ENCODE measurements around the gene GABRR3. TPM values are rescaled to one million over a fixed set of nuclear protein-coding genes. Genes with fewer than 3 reads are reported as not detected.

GABRR3 gene
- total RNA-seq, 4 donors from 2014 or later: not detected

- intact Hi-C loops (cut with DNase I): no loop called here
- Histone ChIP-seq H3K4me3 (no peak overlapping the region), H3K36me3 (peaks cover 0 to 29% (median 10%) of the 10 kb centered on the region in 3 donors), H3K9me3 (no peaks in the 10 kb centered on the region), H3K4me1 (peaks cover 14 to 51% (median 18%) of the 10 kb centered on the region in 3 donors), H3K27me3 (no peaks in the 10 kb centered on the region), H3K27ac (no peak overlapping the region)
- 75 to 83% methylated on average over 5 of the region's 5 CpGs for WGBS, 2 donors
- DNase-seq: no peak
- TF ChIP-seq POLR2A (IDR thresholded peaks at IDR 0.05): no peak
- no peak for TF ChIP-seq CTCF (IDR thresholded peaks at IDR 0.05)
Observed at GRCh38 chr3:97969541-97969940, 65.6 kb downstream of the GABRR3 start.

GRCh38 chr3:97968376-97968775 lies 66.7 kb downstream of the GABRR3 start:
- DNase-seq: no peak
- WGBS, 2 donors: 80 to 92% methylated on average over 1 of the region's 1 CpG
- H3K4me3 ChIP-seq: no peak overlapping the region
- no peak for TF ChIP-seq CTCF (IDR thresholded peaks at IDR 0.05)
- no peak for TF ChIP-seq POLR2A (IDR thresholded peaks at IDR 0.05)
- peaks cover 0 to 39% (median 10%) of the 10 kb centered on the region in 3 donors for H3K36me3 ChIP-seq
- H3K4me1 ChIP-seq: peaks cover 14 to 51% (median 18%) of the 10 kb centered on the region in 3 donors
- H3K27me3 ChIP-seq: no peaks in the 10 kb centered on the region
- intact Hi-C loops (cut with DNase I): no loop called here
- no peak overlapping the region for H3K27ac ChIP-seq
- H3K9me3 ChIP-seq: no peaks in the 10 kb centered on the region

- Histone ChIP-seq H3K27me3 (no peaks in the 10 kb centered on the region), H3K4me1 (peaks cover 14 to 49% (median 18%) of the 10 kb centered on the region in 3 donors), H3K36me3 (peaks cover 0 to 43% (median 10%) of the 10 kb centered on the region in 3 donors), H3K4me3 (no peak overlapping the region), H3K9me3 (no peaks in the 10 kb centered on the region), H3K27ac (peak overlapping the region in 1 of 4 donors; percentile 25)
- TF ChIP-seq CTCF (IDR thresholded peaks at IDR 0.05) (peak in 1 of 6 experiments; percentile 5), POLR2A (IDR thresholded peaks at IDR 0.05) (no peak)
- WGBS, 2 donors: 93 to 94% methylated on average over 6 to 7 of the region's 8 CpGs
- intact Hi-C loops (cut with DNase I): no loop called here
- DNase-seq: no peak
Observed at GRCh38 chr3:97967966-97968365, 67.1 kb downstream of the GABRR3 start.

- H3K4me1 ChIP-seq: peaks cover 0 to 33% (median 0%) of the 10 kb centered on the region in 3 donors
- DNase-seq: no peak
- H3K27ac ChIP-seq: no peak overlapping the region
Observed at GRCh38 chr3:97960993-97961766, 73.9 kb downstream of the GABRR3 start.

More at GRCh38 chr3:97960993-97961766, 73.9 kb downstream of the GABRR3 start:
- WGBS, 2 donors: 79 to 90% methylated on average over 8 of the region's 8 CpGs
- Histone ChIP-seq H3K27me3 (no peaks in the 10 kb centered on the region), H3K4me3 (no peak overlapping the region), H3K36me3 (peaks cover 0 to 98% (median 14%) of the 10 kb centered on the region in 3 donors), H3K9me3 (no peaks in the 10 kb centered on the region)
- TF ChIP-seq POLR2A (IDR thresholded peaks at IDR 0.05): no peak
- TF ChIP-seq CTCF (IDR thresholded peaks at IDR 0.05): no peak
- intact Hi-C loops (cut with DNase I): no loop called here

Measured in esophagus squamous epithelium (tissue), 5 donors.